IPS DF 4.7 (cell line): ENCODE measurements around the gene RPL21.

Experiments used
- DNase-seq: peaks from one replicate; pipeline ENCODE4 v3.0.0-alpha.2; 2013; ENCODE audit warnings: low spot score; ENCODE audit errors: extremely low read depth

RPL21 gene

DNA sequence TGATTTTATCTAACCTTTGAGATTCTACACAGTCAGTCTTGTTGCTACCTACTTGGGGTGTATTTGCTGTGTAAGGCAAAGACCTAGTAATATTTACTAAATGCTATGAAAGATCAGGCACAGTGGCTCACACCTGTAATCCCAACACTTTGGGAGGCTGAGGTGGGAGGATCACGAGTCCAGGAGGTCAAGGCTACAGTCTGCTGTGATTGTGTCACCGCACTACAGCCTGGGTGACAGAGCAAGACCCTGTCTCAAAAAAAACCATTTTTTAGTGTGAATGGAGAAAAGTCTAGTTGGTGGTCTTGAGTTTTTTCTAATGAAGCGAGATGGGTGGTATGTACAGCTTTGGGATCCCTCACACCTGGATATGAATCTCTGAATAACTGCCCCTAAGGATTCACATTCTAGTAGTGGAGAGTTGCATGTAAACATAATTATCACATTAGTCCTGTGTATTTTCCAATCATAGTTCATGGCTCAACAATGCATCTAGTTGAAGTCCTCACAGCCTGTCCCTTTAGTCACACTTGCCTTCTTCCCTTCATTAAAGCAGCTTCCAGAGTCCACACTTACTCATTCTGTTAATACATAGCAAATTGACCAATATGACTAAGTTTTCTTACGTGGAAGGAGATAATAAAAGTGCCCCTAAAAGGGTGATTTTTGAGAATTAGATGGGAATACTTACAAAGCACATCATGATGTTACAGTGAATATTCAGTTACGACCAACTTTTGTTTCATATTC is 7.5 kb downstream of the RPL21 start:
- no peak for DNase-seq

DNA sequence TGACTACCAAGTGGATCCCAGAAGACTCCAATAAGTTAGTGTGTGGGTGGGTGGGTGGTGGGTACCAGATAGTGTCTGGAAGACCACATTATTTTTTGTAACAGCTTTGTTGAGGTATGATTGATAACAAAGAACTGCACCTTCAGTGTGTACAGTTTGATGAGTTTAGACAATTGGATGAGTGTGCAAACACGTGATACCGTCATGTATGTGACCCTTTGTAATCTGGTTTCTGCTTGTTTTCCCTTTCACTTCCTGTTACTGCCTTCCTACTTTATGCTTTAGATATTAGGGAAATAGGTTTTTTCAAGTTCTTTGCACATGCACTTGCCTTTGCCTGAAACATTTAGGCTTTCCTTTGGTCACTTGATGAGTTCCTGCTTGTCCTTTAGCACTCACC is 8.5 kb downstream of the RPL21 start:
- DNase-seq: no peak

DNA sequence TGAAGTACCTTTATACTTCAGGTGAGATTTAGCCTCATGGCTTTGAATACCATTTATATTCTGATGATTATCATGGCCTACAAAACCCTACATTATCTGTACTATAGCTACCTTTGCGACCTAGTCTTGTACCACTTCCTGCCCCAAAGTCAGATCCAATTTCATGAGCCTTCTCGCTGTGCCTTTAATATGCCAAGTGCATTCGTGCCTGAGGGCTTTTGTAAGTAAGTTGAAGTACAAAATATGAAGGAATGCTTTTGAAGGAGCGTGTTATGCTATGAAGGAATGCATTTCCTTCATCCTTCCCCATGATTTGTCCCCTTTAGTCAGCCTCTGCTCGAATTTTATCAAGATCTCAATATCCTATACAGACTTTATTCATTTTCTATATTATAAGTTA is 10.0 kb downstream of the RPL21 start:
- DNase-seq: no peak

DNA sequence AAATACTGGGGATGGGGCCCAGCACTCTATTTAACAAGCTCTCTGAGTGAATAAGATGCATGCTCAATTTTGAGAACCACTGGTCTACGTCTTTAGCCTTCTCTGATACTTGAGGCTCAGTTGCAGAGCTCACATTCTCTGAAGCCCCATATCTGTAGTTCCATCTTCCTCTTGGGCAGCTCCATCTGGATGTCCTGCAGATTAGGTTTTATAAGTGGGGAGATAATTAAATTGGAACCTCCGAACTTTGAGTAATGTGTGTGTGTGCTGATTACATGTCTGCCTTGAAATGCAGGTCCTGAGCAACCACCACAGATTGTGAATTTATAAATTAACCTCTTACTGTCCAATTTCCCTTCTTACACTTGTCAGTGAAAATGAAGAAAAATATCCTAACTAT is 12.1 kb downstream of the RPL21 start:
- DNase-seq: no peak

DNA sequence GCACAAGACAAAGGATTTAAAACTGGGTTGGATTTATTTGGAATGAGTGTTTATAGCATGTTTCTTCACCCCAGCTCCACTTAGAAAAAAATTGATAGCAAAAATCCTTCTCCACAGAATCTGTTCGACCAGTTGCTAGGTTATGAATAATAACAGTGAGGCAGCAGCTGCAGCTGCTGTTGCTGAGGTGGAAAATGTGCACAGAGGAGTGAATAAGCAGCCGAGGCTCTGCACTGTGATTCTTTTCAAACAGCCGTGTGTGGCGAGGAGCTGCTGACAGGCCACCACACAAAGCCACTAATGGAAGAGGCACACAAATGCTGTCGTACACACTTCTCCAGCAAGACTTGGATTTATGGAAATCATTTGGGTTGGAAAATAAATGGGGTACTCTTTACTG is 12.8 kb downstream of the RPL21 start:
- DNase-seq: no peak

DNA sequence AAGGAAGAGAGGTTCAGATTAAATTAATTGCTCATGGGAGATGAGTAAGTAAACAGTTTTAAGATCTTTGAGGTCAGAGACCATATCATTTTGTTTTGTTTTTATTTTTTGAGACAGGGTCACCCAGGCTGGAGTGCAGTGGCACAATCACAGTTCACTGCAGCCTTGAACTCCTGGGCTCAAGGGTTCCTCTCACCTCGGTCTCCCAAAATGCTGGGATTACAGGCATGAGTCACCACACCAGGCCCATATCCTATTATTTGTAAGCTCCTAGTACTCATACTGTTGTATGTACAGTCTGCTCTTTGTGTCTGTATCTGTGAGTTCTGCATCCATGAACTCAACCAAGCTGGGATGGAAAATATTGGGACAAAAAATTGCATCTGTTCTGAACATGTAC is 13.3 kb downstream of the RPL21 start:
- DNase-seq: no peak

DNA sequence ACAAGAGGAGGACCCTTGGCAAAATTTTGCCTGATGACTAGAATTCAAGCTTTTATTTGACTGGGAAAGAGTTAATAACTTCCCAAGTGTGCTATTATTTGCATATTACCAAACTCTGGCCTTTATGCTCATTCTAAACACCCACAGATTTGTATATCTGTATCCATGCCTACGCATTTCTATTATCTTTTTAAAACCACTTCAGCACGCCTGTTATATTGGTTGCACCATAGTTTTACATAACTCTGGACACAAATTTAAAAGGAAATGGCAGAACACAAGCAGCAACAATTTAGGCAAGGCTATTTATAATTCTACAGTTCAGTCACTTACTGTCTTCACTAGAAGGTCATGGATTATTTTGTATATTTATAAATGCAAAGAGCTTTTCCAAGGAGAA is 15.6 kb downstream of the RPL21 start:
- DNase-seq: no peak

DNA sequence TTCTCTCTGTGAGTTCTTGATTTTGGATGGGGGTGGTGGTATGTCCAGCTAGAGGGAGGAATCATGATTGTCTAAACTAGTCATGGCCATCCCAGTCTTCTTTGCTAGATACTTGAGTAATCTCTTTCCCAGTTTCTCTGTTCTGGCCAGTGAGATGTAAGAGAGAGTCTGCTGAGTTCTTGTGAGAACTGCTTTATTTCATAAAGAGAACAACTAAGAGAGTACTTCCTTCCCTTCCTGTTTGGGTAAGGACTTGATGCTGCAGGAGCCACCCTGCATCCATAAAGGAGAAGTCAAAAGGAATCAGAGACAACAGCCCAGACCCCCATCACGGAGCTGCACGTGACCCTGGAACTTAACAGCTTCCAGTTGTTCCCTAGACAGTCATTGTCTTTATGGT is 16.2 kb downstream of the RPL21 start:
- DNase-seq: no peak

DNA sequence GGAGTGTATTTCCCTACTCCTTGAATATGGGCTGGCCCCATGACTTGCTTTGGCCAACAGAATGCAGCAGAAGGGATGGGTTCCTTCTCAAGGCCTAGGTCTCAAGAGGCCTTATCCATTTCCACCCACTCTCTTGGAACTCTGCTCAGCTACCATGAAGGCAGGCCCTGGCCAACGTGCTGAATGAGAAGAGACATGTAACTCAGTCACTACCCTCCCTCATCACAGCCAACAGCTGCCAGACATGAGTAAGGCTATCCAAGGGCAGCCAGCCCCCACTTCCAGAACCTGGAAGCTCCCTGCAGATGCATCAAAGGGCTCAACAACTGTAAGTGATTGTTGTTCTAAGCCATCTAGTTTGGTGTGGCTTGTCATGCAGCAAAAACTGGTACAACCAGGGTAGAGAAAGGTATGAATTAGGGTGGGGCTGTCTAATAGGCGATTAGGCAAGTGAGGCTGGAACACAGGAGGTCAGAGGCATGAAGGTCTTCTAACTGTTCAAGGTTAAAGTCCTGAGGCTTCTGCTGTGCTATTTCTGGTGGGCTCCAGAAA is 17.8 kb downstream of the RPL21 start:
- no peak for DNase-seq

DNA sequence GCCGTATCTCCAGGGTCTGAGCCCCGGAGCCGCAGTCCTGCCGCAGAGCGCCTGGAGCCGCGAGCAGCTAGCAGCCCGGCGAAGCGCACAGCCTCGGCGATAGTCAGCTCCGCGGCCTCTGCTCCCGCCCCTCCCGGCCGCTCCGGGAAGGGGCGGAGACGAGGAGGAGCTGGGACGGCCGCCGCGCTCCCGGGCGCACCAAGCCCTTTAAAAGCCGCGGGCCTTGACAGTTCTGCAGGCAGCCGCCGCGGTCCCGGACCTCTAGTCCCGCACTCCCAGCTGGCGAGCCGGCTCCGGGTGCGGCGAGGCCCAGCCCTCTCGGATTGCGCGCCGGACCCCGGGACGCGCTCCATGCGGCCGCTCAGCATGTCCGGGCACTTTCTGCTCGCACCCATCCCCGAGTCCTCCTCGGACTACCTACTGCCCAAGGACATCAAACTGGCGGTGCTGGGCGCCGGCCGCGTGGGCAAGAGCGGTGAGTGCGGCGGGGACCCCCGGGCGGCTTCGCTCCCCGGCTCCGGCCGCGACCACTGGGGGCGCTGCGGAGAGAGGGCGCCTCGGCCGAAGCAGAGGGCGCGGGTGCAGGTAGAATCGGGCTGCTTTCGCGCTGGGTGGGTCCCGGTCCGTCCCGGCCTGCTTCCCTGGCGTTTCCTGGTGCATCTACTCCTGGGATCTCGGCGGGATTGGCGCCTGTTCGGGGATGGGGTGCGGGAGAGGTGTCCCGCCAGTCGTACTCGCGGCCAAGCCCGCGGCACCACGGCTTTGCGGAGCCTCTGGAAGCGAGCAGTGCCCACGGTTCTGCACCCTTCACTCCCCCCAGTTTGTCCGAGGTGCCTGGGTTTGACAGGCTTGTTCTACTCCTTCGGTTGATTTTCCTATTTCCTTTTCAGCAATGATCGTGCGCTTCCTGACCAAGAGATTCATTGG is 19.5 kb downstream of the RPL21 start, which contains the start of gene RASL11A:
Gene RASL11A (plus strand): TSS at position 237 of the 927 bp plus-strand sequence. CDS start 115 bp downstream, at position 352.
- DNase-seq: no peak

DNA sequence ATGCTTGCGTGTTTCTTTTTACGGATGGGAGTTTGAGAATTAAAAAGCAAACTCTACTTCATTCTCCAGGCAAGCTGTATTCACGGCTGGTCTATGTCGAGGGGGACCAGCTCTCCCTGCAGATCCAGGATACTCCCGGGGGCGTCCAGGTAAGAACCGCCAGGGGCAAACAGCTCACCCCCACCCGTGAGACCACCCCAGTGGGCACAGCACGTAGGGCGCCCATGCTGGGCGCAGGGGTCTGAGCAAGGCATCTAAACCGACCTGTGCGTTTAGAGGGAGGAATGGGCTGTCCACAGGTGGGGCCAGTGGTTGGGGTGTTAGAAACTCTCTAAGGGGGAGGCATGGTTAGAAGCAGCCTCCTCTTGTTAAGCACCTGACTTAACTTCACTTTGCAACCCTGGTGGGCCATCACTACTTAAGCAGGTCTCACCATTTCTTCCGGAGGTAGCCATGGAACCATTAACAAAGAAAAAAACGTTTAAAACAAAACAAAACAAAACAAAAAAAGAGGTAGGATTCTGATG is 20.3 kb downstream of the RPL21 start:
- no peak for DNase-seq

DNA sequence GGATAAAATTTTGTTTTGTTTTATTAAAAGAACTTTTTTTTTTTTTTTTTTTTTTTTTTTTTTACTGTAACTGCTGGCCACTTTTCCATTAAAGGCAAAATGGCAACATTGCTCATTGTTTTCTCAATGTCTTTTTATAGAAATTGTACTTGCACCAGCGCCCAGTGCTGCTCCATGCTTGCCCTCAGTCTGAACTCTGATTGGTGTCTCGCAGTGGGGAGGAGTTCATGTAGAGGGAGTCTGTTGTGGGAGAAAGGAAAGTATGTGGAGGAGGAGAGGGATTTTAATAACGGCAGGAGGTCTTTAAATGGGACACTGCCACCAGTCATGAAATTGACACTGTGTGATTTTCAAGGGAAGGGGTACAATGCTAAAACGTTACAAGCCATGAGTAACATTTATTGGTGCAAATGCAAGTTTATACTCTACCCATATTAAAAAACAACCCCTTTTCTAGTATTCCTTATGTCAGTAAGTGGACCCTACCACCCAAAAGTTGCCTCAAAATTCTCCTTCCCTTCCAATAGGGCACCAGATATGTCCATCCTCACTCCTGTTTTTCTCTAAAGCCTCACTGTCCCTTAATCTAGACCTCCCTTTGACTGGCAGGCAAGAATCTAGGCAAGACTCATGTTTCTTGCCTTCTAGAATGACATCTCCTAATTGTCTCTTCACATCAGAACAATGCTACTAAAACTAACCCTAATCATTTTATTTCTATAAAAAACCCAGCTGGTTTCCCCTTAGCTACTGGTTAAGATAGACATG is 22.5 kb downstream of the RPL21 start:
- DNase-seq: no peak

DNA sequence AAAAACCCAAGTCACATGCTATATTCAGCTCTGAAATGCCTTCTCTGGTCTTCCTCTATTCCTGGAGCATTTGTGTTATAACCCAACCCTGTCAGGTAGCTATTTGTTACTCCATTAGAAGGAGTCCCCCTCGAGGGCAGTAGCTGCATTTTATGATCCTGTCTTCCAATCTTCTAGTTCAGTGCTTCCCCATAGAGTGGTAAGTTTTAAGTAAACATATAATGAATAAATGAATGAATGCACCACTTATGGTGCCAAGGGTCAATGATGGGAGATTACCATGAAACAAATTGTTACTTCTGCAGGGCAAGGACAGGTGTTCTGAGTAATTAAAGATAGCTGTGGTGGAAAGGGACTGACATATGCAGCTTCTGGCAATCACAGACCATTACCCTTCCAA is 23.3 kb downstream of the RPL21 start:
- DNase-seq: no peak

DNA sequence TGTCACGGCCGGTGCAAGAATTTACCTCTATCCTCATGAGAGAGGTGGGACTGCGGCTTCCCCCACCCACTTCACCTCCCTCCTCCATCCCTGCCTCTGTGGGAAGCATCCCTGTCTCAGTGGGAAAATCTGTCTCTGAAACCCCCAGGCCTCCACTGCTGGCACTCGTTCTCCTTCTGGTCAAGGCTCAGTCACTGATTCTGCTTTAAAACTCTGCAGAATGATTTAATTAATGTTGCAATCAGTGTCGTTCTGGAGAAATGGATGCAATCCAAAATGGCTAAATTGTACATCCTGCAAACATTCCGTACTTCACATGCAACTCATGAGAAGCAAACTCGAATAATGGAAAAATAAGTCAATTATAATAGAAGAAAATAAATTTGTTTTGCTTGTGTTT is 24.8 kb downstream of the RPL21 start:
- no peak for DNase-seq

DNA sequence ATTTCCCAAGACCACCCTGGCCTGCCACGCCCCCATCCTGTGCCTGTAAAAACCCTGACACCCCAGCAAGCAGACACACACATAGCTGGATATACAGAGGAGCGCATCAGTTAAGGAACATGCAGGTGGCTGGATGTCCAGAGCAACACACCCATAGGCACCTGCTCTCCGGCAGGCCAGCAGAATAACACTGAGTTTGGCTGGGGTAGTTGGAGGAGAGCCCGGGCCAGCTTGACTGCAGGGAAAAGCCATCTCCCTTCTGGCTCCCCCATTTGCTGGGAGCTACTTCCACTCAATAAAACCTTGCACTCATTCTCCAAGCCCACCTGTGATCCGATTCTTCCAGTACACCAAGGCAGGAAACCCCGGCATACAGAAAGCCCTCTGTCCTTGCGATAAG is 28.1 kb downstream of the RPL21 start:
- DNase-seq: no peak

DNA sequence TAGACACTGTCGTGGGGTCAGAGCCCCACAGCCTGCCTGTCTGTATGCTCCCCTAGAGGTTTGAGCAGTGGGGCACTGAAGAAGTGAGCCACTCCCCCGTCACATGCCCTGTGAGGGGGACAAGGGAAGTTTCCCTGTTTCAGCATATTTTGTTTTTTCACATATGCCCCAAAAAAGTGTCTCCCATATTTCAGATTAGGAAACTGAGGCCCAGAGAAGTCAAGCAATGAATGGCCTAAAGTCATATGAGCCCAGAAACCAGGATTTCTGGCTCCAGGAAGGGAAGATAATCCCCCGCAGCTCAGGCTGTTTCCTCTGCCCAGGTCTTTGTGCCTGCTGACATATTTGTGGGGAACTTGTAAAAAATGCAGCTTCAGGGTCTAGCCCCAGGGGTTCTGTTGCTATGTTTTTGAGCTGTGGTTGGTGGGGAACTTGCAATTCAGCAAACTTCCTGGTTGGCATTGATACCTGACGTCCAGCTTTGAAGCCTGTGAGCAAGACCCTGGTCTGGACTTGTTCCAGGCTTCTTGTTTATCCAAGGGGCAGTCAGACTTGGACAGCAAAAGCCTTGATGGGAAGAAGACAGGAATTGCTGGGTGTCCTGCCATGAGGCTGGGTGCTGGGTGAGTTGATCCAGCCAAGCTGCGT is 28.8 kb downstream of the RPL21 start:
- no peak for DNase-seq

DNA sequence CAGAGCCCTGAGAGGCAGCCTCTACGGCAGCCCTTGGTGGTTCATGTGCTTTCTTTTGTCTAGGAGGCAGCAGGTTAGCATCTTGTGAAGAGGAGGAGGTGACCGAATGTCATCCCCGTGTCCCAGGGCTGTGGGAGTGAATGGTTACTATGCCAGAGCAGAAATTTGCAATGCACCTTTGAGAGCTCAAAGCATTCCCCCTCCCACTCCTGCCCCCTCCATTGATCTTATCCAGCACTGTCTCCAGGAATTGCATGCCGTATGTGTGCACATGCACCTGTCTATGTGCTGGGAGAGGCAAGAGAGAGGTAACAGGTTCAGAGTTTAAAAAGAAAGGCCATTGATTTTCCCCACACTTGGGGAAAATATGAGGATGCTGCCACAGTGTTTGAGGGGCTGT is 29.5 kb downstream of the RPL21 start:
- no peak for DNase-seq

DNA sequence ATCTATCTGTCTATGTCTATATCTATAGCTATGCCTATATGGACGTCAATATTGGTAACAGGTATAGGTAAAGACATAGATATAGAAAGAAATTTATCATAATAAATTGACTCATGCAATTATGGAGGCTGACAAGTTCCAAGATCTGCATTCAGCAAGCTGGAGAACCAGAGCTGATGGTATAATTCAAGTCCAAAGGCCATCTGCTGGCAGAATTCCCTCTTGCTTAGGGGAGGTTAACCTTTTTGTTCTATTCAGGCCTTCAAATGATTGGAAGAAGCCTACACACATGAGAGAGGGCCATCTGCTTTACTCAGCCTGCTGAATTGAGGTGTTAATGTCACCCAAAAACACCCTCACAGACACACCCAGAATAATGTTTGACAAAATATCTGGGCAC is 30.1 kb downstream of the RPL21 start:
- no peak for DNase-seq

DNA sequence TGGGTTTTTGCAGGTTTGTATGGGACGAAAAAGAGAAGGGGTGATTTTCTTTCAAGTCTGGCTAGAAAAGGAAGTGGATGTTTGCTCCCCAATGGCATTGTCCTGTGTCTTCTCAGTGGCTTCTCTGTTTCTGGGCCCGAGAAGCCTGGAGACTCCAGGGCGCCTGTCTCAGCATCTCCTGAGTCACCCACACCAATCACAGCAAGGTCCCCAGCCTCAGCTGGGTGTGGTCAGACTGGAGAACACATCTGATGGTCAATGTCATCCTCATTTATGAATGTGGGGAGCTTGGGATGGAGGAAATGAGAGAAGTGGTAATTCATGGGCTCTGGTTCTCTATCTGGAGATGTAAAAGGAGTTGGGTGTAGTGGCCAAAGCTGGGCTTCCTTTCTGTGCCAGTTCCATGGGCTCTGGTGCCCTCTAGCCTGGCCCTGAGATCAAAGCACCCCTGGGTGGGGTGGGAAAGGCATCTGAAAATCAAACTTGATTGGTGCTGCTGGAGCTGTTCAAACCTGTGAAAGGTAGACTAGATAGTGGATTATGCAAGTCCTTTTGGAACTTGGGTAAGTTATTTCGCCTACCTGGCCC is 32.6 kb downstream of the RPL21 start:
- no peak for DNase-seq

DNA sequence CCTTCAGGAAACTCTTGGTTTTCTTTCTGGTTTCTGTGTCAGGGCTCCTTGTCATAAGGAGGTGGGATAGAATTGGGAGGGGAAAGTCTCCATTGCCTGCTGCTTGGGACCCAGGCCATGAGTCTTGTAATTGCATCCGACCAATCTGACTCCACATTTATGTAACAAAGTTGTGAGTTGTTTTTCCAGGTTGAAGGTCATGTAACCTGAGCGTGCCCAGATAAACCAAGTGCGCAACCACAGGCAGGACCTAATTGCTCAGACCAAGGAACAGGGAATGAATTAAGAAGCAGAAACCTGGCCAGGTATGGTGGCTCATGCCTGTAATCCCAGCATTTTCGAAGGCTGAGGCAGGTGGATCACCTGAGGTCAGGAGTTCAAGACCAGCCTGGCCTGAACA is 37.0 kb downstream of the RPL21 start:
- no peak for DNase-seq
